HAP-1 (cell line): Measurements from ENCODE around the gene MAP3K20.
"Not testable (repeated sequence)": the region's sequence is repeated elsewhere in the genome, so short reads cannot be mapped to it uniquely, and the experiment has no call there.

Experiments used
- DNase-seq, 2 experiments: peaks; one replicate each; pipeline ENCODE4 v3.0.0-alpha.2; 2016 to 2020; ENCODE audit warnings: low spot score in 2 of 2
- H3K27me3 ChIP-seq: fragments of 250-450 bp; sonication (Bioruptor Pico); 2 replicates; pipeline ENCODE4 v1.5.1; 2020; ENCODE audit warnings: low read depth, mild to moderate bottlenecking, moderate library complexity
- H3K36me3 ChIP-seq: fragments of 250-450 bp; sonication (Bioruptor Pico); replicated peaks from 2 replicates; pipeline ENCODE4 v1.5.1; 2020; ENCODE audit warnings: mild to moderate bottlenecking
- H3K4me1 ChIP-seq: fragments of 250-450 bp; sonication (Bioruptor Pico); 2 replicates; pipeline ENCODE4 v1.5.1; 2020; ENCODE audit warnings: mild to moderate bottlenecking
- H3K4me3 ChIP-seq: fragments of 250-450 bp; sonication (Bioruptor Pico); 2 replicates; pipeline ENCODE4 v1.5.1; 2020; ENCODE audit warnings: mild to moderate bottlenecking, moderate library complexity
- H3K9me3 ChIP-seq: fragments of 250-450 bp; sonication (Bioruptor Pico); 2 replicates; pipeline ENCODE4 v1.5.1; 2020; ENCODE audit warnings: mild to moderate bottlenecking, moderate library complexity
- in situ Hi-C: fragments of 300-500 bp; cut with MboI; formaldehyde crosslinking; loops from 3 replicates; pipeline ENCODE4 v1.14.3; 2020; ENCODE audit warnings: low sequenced_read_pairs, inconsistent platforms, mixed read lengths

Gene MAP3K20

DNA sequence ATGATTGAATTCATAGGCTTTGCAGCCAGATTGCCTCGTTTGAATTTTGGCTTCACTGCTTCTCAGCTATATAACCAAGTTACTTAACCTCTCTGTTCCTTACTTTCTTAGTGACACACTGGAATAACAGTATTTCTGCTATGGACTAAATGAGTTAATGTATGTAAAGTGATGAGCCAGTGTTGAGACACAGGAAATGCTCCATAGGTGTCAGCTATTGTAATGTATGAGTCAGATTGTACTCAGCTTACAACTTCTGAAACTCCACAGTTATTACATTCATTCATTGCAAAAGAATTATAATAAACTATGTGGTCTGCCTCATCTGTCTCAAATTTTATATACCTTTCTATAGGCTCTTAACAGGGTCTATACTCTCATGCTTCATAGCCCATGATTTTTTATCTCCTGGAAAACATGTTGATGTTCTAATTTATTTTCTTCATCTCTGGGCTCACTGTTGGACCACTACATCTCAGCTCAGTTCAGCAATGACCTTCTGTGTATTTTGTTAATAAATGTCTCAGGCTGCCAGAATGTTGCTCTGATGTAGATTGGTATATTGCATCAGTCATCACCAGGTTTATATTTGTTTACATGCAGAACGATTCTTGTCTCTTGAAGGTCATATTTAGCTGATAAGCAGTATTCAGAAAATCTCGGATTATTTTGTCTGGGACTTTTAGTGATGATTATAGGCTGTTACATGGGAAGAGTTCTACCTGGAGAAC, 76.2 kb downstream of the MAP3K20 start:
- H3K27me3 ChIP-seq = no peaks in the 10 kb centered on the region
- no peak overlapping the region for H3K4me3 ChIP-seq
- 0 out of 2 replicates have a peak, but pooled peaks cover 3% of the 10 kb centered on the region for H3K9me3 ChIP-seq
- H3K4me1 ChIP-seq = no peaks in the 10 kb centered on the region
- DNase-seq = no peak
- in situ Hi-C loops = no loop called here
- no peaks in the 10 kb centered on the region for H3K36me3 ChIP-seq

- DNase-seq = no peak
- Histone ChIP-seq H3K9me3 (0 out of 2 replicates have a peak, but pooled peaks cover 3% of the 10 kb centered on the region), H3K4me1 (no peaks in the 10 kb centered on the region), H3K4me3 (no peak overlapping the region), H3K27me3 (no peaks in the 10 kb centered on the region), H3K36me3 (no peaks in the 10 kb centered on the region)
- in situ Hi-C loops = no loop called here
Measured at GRCh38 chr2:173153301-173153885, 77.7 kb downstream of the MAP3K20 start.

DNA sequence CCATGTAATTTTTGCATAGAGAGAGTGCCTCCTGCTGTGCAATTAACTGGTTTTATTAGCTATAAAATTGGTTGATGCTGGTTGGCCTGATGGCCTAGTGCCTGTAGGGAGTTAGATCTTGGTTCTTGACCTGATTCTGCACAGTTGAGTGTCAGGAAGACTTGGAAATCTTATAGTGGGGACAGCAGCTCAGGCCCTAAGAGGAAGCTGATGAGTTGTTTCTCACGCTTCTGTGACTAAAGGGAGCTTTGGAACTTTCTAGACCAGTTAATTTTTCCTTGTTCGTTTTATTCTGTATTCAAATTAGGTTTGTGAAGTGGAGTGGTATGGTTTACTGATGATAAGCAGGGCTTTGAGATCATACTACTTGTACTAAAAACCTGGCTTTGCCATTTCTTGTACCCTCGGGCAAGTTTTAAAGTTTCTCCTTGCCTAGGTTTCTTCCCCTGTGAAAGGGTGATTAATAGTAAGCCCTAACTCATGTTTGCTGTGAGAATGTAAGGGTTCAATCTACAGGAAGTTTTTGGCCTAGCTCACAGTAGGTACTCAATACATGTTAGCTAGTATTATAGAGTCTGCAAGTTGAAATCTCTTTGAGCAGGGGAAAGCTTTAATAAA, 82.1 kb downstream of the MAP3K20 start:
- Histone ChIP-seq H3K4me3 (no peak overlapping the region), H3K36me3 (no peaks in the 10 kb centered on the region), H3K4me1 (peaks cover 18% of the 10 kb centered on the region), H3K9me3 (0 out of 2 replicates have a peak, but pooled peaks cover 3% of the 10 kb centered on the region), H3K27me3 (no peaks in the 10 kb centered on the region)
- no peak for DNase-seq
- in situ Hi-C loops = no loop called here

GRCh38 chr2:173159791-173160463, 84.3 kb downstream of the MAP3K20 start:
- Histone ChIP-seq H3K4me3 (no peak overlapping the region), H3K4me1 (peaks cover 18% of the 10 kb centered on the region), H3K9me3 (0 out of 2 replicates have a peak, but pooled peaks cover 3% of the 10 kb centered on the region), H3K36me3 (no peaks in the 10 kb centered on the region), H3K27me3 (no peaks in the 10 kb centered on the region)
- peak; percentile 14 to 30 for DNase-seq
- in situ Hi-C loops = no loop called here

DNA sequence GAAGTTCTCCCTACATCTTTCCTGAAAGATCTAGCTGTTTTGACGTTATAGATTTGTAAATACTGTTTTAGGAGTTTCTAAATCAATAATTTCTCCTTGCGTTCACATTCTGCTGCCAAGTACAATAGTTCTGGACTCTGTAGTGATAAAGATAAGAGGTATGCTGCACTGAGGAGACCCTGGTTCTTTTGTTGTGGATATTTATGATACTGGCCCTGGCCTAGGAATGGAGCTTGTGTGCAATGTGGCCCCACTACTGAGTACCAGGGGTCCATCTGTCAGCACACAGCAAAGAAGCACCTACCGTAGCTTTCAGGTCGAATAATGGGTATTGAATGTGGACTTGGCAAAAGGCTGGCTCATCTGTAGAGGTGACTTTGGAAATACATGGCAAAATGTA, 85.0 kb downstream of the MAP3K20 start:
- H3K9me3 ChIP-seq = 0 out of 2 replicates have a peak, but pooled peaks cover 3% of the 10 kb centered on the region
- DNase-seq = peak in 1 of 2 experiments; percentile 22
- H3K4me1 ChIP-seq = peaks cover 18% of the 10 kb centered on the region
- no peaks in the 10 kb centered on the region for H3K27me3 ChIP-seq
- H3K36me3 ChIP-seq = no peaks in the 10 kb centered on the region
- in situ Hi-C loops = no loop called here
- H3K4me3 ChIP-seq = no peak overlapping the region

DNA sequence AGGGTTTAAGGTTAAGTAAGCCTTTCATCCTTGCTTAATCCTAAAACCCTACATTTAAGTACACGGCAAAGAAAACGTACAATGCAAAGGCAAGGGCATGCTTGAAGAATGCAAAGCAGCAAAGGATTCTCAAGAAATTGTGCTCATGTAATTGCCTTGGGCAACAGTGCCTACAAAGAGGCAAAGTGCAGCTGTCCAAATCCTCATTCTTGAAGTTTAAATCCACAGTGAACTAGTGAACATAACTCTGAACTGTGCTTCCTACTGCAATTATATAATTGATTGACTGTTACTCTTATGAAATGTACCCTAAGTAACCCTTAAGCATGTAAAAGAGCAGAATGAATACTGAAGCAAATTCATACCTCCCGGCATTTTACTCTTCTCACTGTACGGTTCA, 85.4 kb downstream of the MAP3K20 start:
- DNase-seq = peak; percentile 64 to 91
- H3K4me1 ChIP-seq = peaks cover 18% of the 10 kb centered on the region
- H3K36me3 ChIP-seq = no peaks in the 10 kb centered on the region
- no peak overlapping the region for H3K4me3 ChIP-seq
- in situ Hi-C loops = no loop called here
- H3K27me3 ChIP-seq = no peaks in the 10 kb centered on the region
- 0 out of 2 replicates have a peak, but pooled peaks cover 3% of the 10 kb centered on the region for H3K9me3 ChIP-seq

- no peak overlapping the region for H3K4me3 ChIP-seq
- in situ Hi-C loops = no loop called here
- H3K4me1 ChIP-seq = peaks cover 18% of the 10 kb centered on the region
- H3K27me3 ChIP-seq = no peaks in the 10 kb centered on the region
- DNase-seq = no peak
- H3K36me3 ChIP-seq = no peaks in the 10 kb centered on the region
- no peaks in the 10 kb centered on the region for H3K9me3 ChIP-seq
Measured at GRCh38 chr2:173161507-173161906, 85.9 kb downstream of the MAP3K20 start.

GRCh38 chr2:173163357-173163756, 87.7 kb downstream of the MAP3K20 start:
- DNase-seq, H3K27me3 ChIP-seq, H3K4me3 ChIP-seq, in situ Hi-C loops, H3K9me3 ChIP-seq, H3K36me3 ChIP-seq: not testable (repeated sequence)
- H3K4me1 ChIP-seq = peaks cover 18% of the 10 kb centered on the region

DNA sequence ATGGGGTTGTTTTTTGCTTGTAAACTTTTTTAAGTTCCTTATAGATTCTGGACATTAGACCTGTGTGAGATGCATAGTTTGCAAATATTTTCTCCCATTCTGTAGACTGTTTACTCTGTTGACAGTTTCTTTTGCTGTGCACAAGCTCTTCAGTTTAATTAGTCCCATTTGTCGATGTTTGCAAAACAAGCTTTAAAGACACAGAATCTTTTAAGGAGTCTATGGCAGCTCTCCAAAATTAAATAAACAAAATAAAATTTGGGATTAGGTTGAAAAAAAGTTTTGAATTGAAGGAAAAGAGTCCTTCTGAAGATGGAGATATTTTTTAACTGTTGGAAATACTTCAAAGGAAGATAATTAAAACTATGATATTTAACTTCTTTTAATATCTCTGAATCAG, 88.8 kb downstream of the MAP3K20 start:
- Histone ChIP-seq H3K4me1 (peaks cover 18% of the 10 kb centered on the region), H3K36me3 (no peaks in the 10 kb centered on the region)

GRCh38 chr2:173165443-173166238, 90.0 kb downstream of the MAP3K20 start:
- no peaks in the 10 kb centered on the region for H3K36me3 ChIP-seq
- DNase-seq = no peak
- H3K4me3 ChIP-seq = no peak overlapping the region
- no peaks in the 10 kb centered on the region for H3K27me3 ChIP-seq
- H3K4me1 ChIP-seq = peaks cover 17% of the 10 kb centered on the region
- no peaks in the 10 kb centered on the region for H3K9me3 ChIP-seq
- in situ Hi-C loops = no loop called here

More for the DNA sequence above, 88.8 kb downstream of the MAP3K20 start:
- in situ Hi-C loops = no loop called here
- no peak for DNase-seq
- Histone ChIP-seq H3K4me3 (no peak overlapping the region), H3K9me3 (no peaks in the 10 kb centered on the region), H3K27me3 (no peaks in the 10 kb centered on the region)

GRCh38 chr2:173171321-173171720, 95.7 kb downstream of the MAP3K20 start:
- H3K36me3 ChIP-seq = no peaks in the 10 kb centered on the region
- in situ Hi-C loops = no loop called here
- H3K4me3 ChIP-seq = no peak overlapping the region
- no peaks in the 10 kb centered on the region for H3K27me3 ChIP-seq
- no peaks in the 10 kb centered on the region for H3K9me3 ChIP-seq
- DNase-seq = no peak
- H3K4me1 ChIP-seq = peaks cover 9% of the 10 kb centered on the region

- Histone ChIP-seq H3K4me1 (peaks cover 9% of the 10 kb centered on the region), H3K4me3 (no peak overlapping the region), H3K9me3 (no peaks in the 10 kb centered on the region), H3K36me3 (no peaks in the 10 kb centered on the region), H3K27me3 (no peaks in the 10 kb centered on the region)
- in situ Hi-C loops = no loop called here
- DNase-seq = no peak
Measured at GRCh38 chr2:173171924-173172643, 96.4 kb downstream of the MAP3K20 start.

GRCh38 chr2:173174339-173174738, 98.7 kb downstream of the MAP3K20 start:
- H3K4me1 ChIP-seq, H3K36me3 ChIP-seq, H3K4me3 ChIP-seq, DNase-seq, H3K27me3 ChIP-seq, H3K9me3 ChIP-seq, in situ Hi-C loops: not testable (repeated sequence)
